Fibroblast of lung (primary cell): ENCODE measurements around the gene RGS7. TPM values are rescaled to one million over a fixed set of nuclear protein-coding genes. Genes with fewer than 3 reads are reported as not detected.
A peak's percentile ranks its signal among the peaks of the same experiment; 100 is the strongest.

Experiments used
- DNase-seq, 2 donors: peaks; one replicate each; pipeline versions ENCODE4 v3.0.0 to v3.0.0-alpha.2; 2010; ENCODE audit warnings: low read depth in 2 of 2
- H2AFZ ChIP-seq: 2 replicates; pipeline ENCODE4 v1.5.1; 2012; ENCODE audit warnings: low read length, control low read depth, inconsistent platforms
- H3K27ac ChIP-seq: 2 replicates; pipeline ENCODE4 v1.5.1; 2011; ENCODE audit warnings: low read length, control low read depth; ENCODE audit not compliant: insufficient read depth
- H3K27me3 ChIP-seq: 2 replicates; pipeline ENCODE4 v1.5.1; 2011; ENCODE audit warnings: mild to moderate bottlenecking, low read length; ENCODE audit not compliant: control insufficient read depth, insufficient read depth
- H3K36me3 ChIP-seq: 2 replicates; pipeline ENCODE4 v1.5.1; 2011; ENCODE audit warnings: low read length; ENCODE audit not compliant: control insufficient read depth, insufficient read depth
- H3K4me1 ChIP-seq: 2 replicates; pipeline ENCODE4 v1.5.1; 2011; ENCODE audit warnings: low read length; ENCODE audit not compliant: control insufficient read depth, insufficient read depth; ENCODE audit errors: extremely low read depth
- H3K4me2 ChIP-seq: 2 replicates; pipeline ENCODE4 v1.5.1; 2011; ENCODE audit warnings: low read length, control low read depth; ENCODE audit not compliant: insufficient read depth; ENCODE audit errors: extremely low read depth
- H3K4me3 ChIP-seq, 4 experiments: fragments of 200-600 bp in 1 of 4; sonication (generic) in 1 of 4; replicated peaks in 1 of 4; 2 replicates each; pipeline ENCODE4 v1.5.1; 2011 to 2016; ENCODE audit warnings: low read length in 4 of 4, low read depth in 3 of 4, mild to moderate bottlenecking in 3 of 4, control low read depth in 2 of 4, inconsistent platforms in 1 of 4, mixed read lengths in 1 of 4; ENCODE audit not compliant: insufficient read depth in 1 of 4; ENCODE audit errors: control extremely low read depth in 1 of 4
- H3K79me2 ChIP-seq: 2 replicates; pipeline ENCODE4 v1.5.1; 2012; ENCODE audit warnings: mild to moderate bottlenecking, low read length, inconsistent platforms; ENCODE audit not compliant: control insufficient read depth, insufficient read depth
- H3K9ac ChIP-seq: 2 replicates; pipeline ENCODE4 v1.5.1; 2011; ENCODE audit warnings: mild to moderate bottlenecking, low read length, control low read depth; ENCODE audit not compliant: insufficient read depth
- H3K9me3 ChIP-seq: 2 replicates; pipeline ENCODE4 v1.5.1; 2012; ENCODE audit warnings: low read depth, low read length; ENCODE audit not compliant: control insufficient read depth, insufficient read depth
- H4K20me1 ChIP-seq: 2 replicates; pipeline ENCODE4 v1.5.1; 2011; ENCODE audit warnings: low read length; ENCODE audit not compliant: control insufficient read depth, insufficient read depth; ENCODE audit errors: extremely low read depth
- EZH2 ChIP-seq: IDR thresholded peaks from 2 replicates; pipeline ENCODE4 v1.5.1; 2012; ENCODE audit warnings: low read length, control low read depth, mild to moderate bottlenecking; ENCODE audit errors: missing control alignments
- polyA plus RNA-seq, 2 donors: library from polyadenylated mRNA; depleted of rRNA in 1 of 2; stranded (reverse) in 1 of 2; unstranded in 1 of 2; fragments of >200 nt; gene quantifications; 2 replicates each; pipeline ENCODE4 v1.2.1, GENCODE V29; 2011 to 2012; ENCODE audit warnings: missing spikeins in 1 of 2
- total RNA-seq: library from RNA; depleted of rRNA; stranded (reverse); fragments of >200 nt; gene quantifications from 2 replicates; pipeline ENCODE4 v1.2.1, GENCODE V29; 2014
- TF ChIP-seq, protein P1 (sequence below), 2 donors: IDR thresholded peaks in 1 of 2; conservative IDR thresholded peaks in 1 of 2; 1 replicate in 1 of 2; 2 replicates in 1 of 2; pipeline ENCODE4 v1.5.1; 2011 to 2012; ENCODE audit warnings: low read length in 2 of 2, control low read depth in 1 of 2, inconsistent platforms in 1 of 2, low read depth in 1 of 2, mild to moderate bottlenecking in 1 of 2

The RGS7 gene
- total and polyA plus RNA-seq, 2 donors (not counting 1 experiment from before 2014, with no cell fraction given): 3.6 to 4.2 TPM

GRCh38 chr1:241079047-241079446 lies 278.0 kb downstream of the RGS7 start:
- no peaks in the 10 kb centered on the region for H3K36me3 ChIP-seq
- no peak for TF ChIP-seq EZH2
- TF ChIP-seq, protein P1, sequence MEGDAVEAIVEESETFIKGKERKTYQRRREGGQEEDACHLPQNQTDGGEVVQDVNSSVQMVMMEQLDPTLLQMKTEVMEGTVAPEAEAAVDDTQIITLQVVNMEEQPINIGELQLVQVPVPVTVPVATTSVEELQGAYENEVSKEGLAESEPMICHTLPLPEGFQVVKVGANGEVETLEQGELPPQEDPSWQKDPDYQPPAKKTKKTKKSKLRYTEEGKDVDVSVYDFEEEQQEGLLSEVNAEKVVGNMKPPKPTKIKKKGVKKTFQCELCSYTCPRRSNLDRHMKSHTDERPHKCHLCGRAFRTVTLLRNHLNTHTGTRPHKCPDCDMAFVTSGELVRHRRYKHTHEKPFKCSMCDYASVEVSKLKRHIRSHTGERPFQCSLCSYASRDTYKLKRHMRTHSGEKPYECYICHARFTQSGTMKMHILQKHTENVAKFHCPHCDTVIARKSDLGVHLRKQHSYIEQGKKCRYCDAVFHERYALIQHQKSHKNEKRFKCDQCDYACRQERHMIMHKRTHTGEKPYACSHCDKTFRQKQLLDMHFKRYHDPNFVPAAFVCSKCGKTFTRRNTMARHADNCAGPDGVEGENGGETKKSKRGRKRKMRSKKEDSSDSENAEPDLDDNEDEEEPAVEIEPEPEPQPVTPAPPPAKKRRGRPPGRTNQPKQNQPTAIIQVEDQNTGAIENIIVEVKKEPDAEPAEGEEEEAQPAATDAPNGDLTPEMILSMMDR (conservative IDR thresholded peaks at IDR 0.05 in 1 of 2, IDR thresholded peaks at IDR 0.05 in 1 of 2; ENCODE audit: low read depth in 1 of 2, low read length in 2 of 2): no peak
- H3K27ac ChIP-seq: no peak overlapping the region
- no peak overlapping the region for H3K9ac ChIP-seq
- no peaks in the 10 kb centered on the region for H3K9me3 ChIP-seq
- H3K4me2 ChIP-seq: no peak overlapping the region
- H4K20me1 ChIP-seq: no peaks in the 10 kb centered on the region
- no peak for DNase-seq
- H3K4me3 ChIP-seq: no peak overlapping the region
- peaks cover 3% of the 10 kb centered on the region for H3K4me1 ChIP-seq
- H2AFZ ChIP-seq: no peak overlapping the region
- no peaks in the 10 kb centered on the region for H3K27me3 ChIP-seq
- H3K79me2 ChIP-seq: no peaks in the 10 kb centered on the region

GRCh38 chr1:241077386-241078147 lies 279.4 kb downstream of the RGS7 start:
- H3K4me2 ChIP-seq: no peak overlapping the region
- H3K4me1 ChIP-seq: peaks cover 3% of the 10 kb centered on the region
- no peak overlapping the region for H3K4me3 ChIP-seq
- H4K20me1 ChIP-seq: no peaks in the 10 kb centered on the region
- H3K27ac ChIP-seq: peak overlapping the region; percentile 32
- H3K9ac ChIP-seq: no peak overlapping the region
- H3K79me2 ChIP-seq: no peaks in the 10 kb centered on the region
- TF ChIP-seq EZH2: no peak
- TF ChIP-seq, protein P1 (conservative IDR thresholded peaks at IDR 0.05 in 1 of 2, IDR thresholded peaks at IDR 0.05 in 1 of 2; ENCODE audit: low read depth in 1 of 2, low read length in 2 of 2): no peak
- no peaks in the 10 kb centered on the region for H3K36me3 ChIP-seq
- peak overlapping the region; percentile 82 for H2AFZ ChIP-seq
- DNase-seq: no peak
- no peaks in the 10 kb centered on the region for H3K27me3 ChIP-seq
- H3K9me3 ChIP-seq: no peaks in the 10 kb centered on the region

DNA sequence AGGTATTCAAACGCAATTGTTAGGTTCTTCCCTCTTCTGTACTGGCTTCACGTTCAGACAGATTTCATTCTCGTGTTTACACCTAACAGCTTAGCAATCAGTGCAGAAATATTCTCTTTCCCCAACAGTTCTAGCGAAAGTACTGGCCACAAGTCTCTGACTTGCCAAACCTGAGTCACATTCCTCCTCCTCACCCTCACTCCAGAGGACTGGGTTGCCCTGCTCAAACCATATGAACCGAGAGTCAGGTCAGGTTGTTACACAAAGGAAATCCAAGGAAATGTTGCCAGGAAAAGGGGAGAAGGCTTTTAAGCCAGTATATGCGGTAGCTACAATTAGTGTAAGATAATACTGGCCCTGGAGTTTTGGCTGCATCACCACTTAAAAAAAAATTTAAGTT lies 282.5 kb downstream of the RGS7 start:
- Histone ChIP-seq H3K9ac (no peak overlapping the region), H3K4me2 (no peak overlapping the region), H4K20me1 (no peaks in the 10 kb centered on the region), H3K9me3 (no peaks in the 10 kb centered on the region), H3K36me3 (no peaks in the 10 kb centered on the region), H3K27me3 (no peaks in the 10 kb centered on the region), H3K27ac (no peak overlapping the region), H2AFZ (no peak overlapping the region), H3K4me1 (peaks cover 3% of the 10 kb centered on the region), H3K79me2 (no peaks in the 10 kb centered on the region), H3K4me3 (no peak overlapping the region)
- peak in 1 of 2 donors; percentile 32 for DNase-seq
- TF ChIP-seq, protein P1 (conservative IDR thresholded peaks at IDR 0.05 in 1 of 2, IDR thresholded peaks at IDR 0.05 in 1 of 2; ENCODE audit: low read depth in 1 of 2, low read length in 2 of 2): no peak
- no peak for TF ChIP-seq EZH2
